ENCODE data around the gene PPP2CA. TPM values are rescaled to one million over a fixed set of nuclear protein-coding genes. Genes with fewer than 3 reads are reported as not detected.
"Not testable (repeated sequence)": the region's sequence is repeated elsewhere in the genome, so short reads cannot be mapped to it uniquely, and the experiment has no call there.

PPP2CA gene
- total RNA-seq, result 10 to 100 TPM; 51.9 to 86.0 (median 69.2) TPM

DNA sequence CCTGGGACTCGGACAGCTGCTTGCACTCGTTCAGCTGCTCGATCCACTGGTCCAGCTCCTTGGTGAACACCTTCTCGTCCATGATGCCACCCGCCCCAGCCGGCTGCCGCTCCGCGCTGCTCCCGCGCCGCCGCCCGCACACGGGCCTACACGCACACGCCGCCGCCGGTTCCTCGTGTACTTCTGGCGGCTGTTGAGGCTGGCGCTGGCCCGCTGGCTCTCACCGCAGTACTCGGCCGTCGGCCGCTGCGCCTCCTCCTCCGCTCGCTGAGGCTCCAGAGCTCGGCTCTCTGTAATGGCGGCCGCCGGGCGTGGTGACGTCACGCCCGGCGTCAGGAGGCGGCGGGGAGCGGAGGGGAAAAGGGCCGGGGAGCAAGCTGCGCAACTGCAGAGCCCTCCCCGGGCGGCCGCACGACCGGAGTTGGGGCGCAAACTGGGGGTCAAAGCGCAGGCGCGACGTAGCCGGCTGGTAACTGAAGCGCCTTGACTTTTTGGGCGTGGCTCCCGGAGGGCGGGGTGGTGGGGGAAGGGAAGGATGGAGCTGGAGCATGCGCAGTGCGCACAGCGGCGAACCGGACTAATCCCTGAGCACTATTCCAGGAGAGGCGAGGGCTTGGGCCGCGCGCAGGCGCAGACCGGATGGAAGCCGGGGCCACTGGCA lies at the start of gene PPP2CA:
PPP2CA (minus strand) TSS at position 294 of the 661 bp plus-strand sequence; CDS start at position 82, 212 bp downstream.
- peak; percentile 72 to 94 (median 92) for ATAC-seq (replicated peaks in 6 of 8)
- H3K4me3 ChIP-seq, result peak within 1 kb of the TSS; percentile 65 to 96 (median 80)
- peaks cover 8 to 18% of the 10 kb centered on the region in 2 donors for H3K4me1 ChIP-seq (replicated peaks in 1 of 2)
- in situ Hi-C loops (cut with MboI; ENCODE audit: low pct_unique_long_range_greater_than_20kb in 2 of 9, low sequenced_read_pairs in 9 of 9, unreplicated experiment in 9 of 9), result no loop called here
- 2 to 8% methylated on average over 5 to 11 of the region's 73 CpGs; no CpG with 5 or more reads in 8 of the 10 experiments for WGBS, 10 experiments
- peak within 1 kb of the TSS; percentile 98 to 99 for H3K27ac ChIP-seq

DNA sequence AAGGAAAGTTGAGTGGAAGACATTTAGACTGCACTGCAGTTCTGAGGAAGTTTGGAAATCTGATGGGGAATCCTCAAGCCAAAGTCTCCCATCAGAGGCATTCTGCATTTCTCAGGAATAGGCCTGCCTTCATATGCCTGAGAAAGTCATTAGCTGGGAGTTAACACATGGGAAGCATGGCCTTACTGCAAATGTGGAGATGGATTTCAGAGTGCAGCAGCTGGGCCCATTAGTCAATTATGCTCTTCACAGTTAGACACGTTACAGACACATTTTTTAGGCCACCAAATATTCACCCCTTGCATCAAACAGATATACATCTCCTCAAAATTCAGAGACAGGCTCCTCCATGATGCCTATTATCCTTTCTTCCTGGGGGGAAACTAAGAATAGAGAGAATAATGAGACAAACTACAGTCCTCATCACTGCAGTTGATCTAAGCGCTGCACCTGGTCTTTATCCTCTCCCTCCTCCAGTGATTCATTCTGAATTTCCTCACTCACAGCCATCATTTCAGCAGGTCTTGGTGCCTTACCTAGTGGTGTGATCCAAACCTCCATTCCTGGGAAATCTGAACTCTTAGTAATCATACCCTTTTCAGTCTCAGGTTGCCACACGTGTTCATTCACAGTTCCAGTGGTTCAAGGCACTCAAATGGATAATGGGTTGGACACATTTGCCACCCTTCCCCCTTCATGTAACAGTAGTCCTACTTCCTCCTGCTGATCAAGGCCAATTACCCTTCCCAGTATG lies 47.9 kb upstream of the PPP2CA start:
- 20 to 100% (median 69%) methylated on average over 1 to 3 of the region's 3 CpGs; no CpG with 5 or more reads in 4 of the 10 experiments for WGBS, 10 experiments
- Histone ChIP-seq H3K4me3 (no peak overlapping the region), H3K4me1 (replicated peaks in 1 of 2) (no peaks in the 10 kb centered on the region), H3K27ac (no peak overlapping the region)
- in situ Hi-C loops (cut with MboI; ENCODE audit: low pct_unique_long_range_greater_than_20kb in 2 of 9, low sequenced_read_pairs in 9 of 9, unreplicated experiment in 9 of 9), result no loop called here
- ATAC-seq (replicated peaks in 6 of 8), result peak in 3 of 8 experiments; percentile 20 to 38 (median 34)

DNA sequence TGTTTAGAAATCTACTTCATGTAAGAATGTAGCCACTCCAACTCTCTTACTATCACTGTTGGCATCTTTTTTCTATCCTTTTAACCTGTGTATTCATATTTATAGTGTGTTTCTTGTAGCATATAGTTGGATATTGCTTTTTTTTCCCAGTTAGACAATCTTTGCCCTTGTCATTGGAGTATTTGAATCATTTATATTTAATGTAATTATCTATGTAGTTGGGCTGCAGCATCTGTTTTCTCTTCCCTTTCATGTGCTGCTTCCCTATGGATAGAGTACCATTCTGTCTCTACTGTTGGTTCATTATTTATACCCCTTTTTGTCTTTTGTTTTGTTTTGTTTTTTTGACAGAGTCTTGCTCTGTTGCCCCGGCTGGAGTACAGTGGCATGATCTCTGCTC lies 45.2 kb upstream of the PPP2CA start:
- no peaks in the 10 kb centered on the region for H3K4me1 ChIP-seq (replicated peaks in 1 of 2)
- H3K27ac ChIP-seq, result no peak overlapping the region
- no peak overlapping the region for H3K4me3 ChIP-seq
- WGBS, 10 experiments, result 17 to 100% (median 56%) methylated on average over 1 of the region's 1 CpG; no CpG with 5 or more reads in 5 of the 10 experiments
- in situ Hi-C loops (cut with MboI; ENCODE audit: low pct_unique_long_range_greater_than_20kb in 2 of 9, low sequenced_read_pairs in 9 of 9, unreplicated experiment in 9 of 9), result no loop called here
- ATAC-seq (replicated peaks in 6 of 8), result no peak

DNA sequence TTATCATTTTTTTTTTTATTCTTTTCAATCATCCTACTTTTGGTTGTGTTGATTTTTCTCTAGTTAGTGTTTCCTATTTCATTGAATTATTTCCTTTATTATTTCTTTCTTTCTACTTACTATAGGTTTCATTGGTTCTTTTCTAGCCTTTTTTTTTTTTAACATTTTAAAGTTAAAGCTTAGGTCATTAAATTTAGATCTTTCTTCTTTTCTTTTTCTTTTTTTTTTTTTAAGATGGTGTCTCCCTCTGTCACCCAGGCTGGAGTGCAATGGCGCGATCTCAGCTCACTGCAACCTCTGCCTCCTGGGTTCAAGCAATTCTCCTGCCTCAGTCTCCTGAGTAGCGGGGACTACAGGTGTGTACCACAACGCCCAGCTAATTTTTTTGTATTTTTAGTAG lies 43.0 kb upstream of the PPP2CA start:
- no peaks in the 10 kb centered on the region for H3K4me1 ChIP-seq (replicated peaks in 1 of 2)
- H3K27ac ChIP-seq, result no peak overlapping the region
- in situ Hi-C loops (cut with MboI; ENCODE audit: low pct_unique_long_range_greater_than_20kb in 2 of 9, low sequenced_read_pairs in 9 of 9, unreplicated experiment in 9 of 9), result no loop called here
- 77 to 100% (median 93%) methylated on average over 1 to 4 of the region's 4 CpGs; no CpG with 5 or more reads in 2 of the 10 experiments for WGBS, 10 experiments
- H3K4me3 ChIP-seq, result no peak overlapping the region
- no peak for ATAC-seq (replicated peaks in 6 of 8)

DNA sequence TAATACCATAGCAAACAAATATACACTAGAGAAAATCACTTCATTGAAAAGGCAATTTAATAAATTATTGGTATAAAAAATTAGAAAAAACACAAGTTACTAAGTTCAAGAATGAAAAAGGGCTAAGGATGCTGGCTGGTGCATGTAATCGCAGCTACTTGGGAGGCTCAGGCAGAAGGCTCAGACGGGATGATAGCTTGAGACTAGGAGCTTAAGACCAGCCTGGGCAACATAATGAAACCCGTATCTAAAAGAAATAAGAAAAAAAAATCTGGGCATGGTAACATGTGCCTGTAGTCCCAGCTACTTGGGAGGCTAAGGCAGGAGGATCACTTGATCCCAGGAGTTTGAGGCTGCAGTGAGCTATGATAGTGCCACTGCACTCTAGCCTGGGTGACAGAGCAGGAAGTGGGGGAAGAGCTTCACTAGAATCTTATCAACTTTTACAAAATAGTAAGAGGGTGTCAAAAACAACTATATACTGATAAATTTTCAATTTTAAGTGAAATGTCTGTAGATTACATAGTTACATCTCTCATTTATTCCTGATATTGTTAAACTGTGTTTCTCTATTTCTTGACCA lies 42.2 kb upstream of the PPP2CA start:
- no peak for ATAC-seq (replicated peaks in 6 of 8)
- in situ Hi-C loops (cut with MboI; ENCODE audit: low pct_unique_long_range_greater_than_20kb in 2 of 9, low sequenced_read_pairs in 9 of 9, unreplicated experiment in 9 of 9), result no loop called here
- no peaks in the 10 kb centered on the region for H3K4me1 ChIP-seq (replicated peaks in 1 of 2)
- 0 to 100% (median 71%) methylated on average over 1 to 3 of the region's 3 CpGs; no CpG with 5 or more reads in 1 of the 10 experiments for WGBS, 10 experiments
- H3K27ac ChIP-seq, result no peak overlapping the region
- H3K4me3 ChIP-seq, result no peak overlapping the region

DNA sequence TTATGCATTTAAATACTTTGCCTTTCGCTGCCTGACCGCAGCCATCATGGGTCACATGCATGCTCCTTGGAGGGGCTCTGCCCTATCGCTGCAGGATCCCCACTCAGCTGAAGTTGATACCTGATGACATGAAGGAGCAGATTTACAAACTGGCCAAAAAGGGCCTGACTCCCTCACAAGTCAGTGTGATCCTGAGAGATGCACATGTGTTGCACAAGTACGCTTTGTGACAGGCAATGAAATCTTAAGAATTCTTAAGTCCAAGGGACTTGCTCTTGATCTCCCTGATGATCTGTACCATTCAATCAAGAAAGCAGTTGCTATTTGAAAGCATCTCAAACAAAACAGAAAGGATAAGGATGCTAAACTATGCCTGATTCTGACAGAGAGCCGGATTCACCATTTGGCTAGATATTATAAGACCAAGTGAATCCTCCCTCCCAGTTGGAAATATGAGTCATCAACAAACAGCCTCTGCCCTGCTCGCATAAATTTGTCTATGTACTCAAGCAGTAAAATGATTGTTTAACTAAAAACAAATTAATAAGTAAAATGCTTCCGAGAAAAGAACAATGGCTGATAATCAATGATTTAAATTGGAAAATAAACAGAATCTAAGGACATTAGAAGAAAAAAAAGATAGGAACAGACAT lies 41.6 kb upstream of the PPP2CA start:
- no peak overlapping the region for H3K27ac ChIP-seq
- H3K4me3 ChIP-seq, result no peak overlapping the region
- 25 to 93% (median 77%) methylated on average over 3 to 7 of the region's 7 CpGs for WGBS, 10 experiments
- ATAC-seq (replicated peaks in 6 of 8), result peak in 3 of 8 experiments; percentile 59 to 94 (median 93)
- no peaks in the 10 kb centered on the region for H3K4me1 ChIP-seq (replicated peaks in 1 of 2)
- in situ Hi-C loops (cut with MboI; ENCODE audit: low pct_unique_long_range_greater_than_20kb in 2 of 9, low sequenced_read_pairs in 9 of 9, unreplicated experiment in 9 of 9), result no loop called here

DNA sequence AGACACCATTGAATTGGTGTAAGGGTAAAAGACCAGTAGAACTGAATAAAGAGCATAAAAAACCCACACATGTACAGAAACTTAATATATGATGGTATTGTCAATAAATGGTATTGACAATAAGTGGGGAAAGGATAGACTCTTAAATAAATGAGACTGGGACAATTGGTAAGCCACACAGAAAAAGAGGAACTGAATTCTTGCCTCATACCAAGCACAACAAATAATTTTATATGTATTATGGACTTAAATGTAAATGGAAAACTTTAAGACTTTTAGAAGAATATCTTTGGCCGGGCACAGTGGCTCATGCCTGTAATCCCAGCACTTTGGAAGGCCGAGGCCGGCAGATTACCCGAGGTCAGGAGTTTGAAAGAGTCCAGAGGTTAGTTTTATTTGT lies 37.9 kb upstream of the PPP2CA start:
- in situ Hi-C loops (cut with MboI; ENCODE audit: low pct_unique_long_range_greater_than_20kb in 2 of 9, low sequenced_read_pairs in 9 of 9, unreplicated experiment in 9 of 9), result no loop called here
- ATAC-seq (replicated peaks in 6 of 8), result no peak
- WGBS, 10 experiments, result 48 to 100% (median 83%) methylated on average over 1 to 4 of the region's 4 CpGs

DNA sequence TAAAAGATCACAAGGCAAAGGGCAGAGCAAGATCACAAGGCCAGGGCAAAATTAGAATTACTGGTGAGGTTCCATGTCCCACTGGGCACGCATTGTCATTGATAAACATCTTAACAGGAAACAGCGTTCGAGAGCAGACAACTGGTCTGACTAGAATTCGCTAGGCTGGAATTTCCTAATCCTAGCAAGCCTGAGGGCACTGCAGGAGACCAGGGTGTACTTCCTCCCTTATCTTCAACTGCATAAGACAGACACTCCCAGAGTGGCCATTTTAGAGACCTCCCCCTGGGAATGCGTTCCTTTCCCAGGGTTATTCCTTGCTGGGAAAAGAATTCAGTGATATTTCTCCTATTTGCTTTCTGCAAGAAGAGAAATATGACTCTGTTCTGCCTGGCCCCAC lies 36.8 kb upstream of the PPP2CA start:
- ATAC-seq (replicated peaks in 6 of 8), result not testable (repeated sequence)

More for the DNA sequence above, 37.9 kb upstream of the PPP2CA start:
- Histone ChIP-seq H3K4me1 (replicated peaks in 1 of 2) (no peaks in the 10 kb centered on the region), H3K4me3 (no peak overlapping the region), H3K27ac (no peak overlapping the region)

DNA sequence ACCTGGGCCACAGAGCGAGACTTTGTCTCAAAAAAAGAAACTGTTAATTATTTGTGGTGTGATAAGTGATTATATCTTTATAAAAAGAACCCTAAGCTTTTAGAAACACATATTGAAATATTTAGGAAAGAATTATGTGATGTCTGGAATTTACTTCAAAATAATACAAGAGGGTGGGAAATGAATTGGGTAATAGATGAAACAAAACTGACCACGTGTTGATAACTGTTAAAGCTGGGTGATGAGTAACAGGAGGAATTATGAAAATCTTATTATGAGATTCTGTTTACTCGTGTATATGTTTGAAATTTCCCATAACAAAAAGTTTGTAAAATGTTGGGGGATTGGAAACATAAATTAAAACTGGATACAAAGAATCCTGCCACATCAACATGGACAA lies 33.0 kb upstream of the PPP2CA start:
- ATAC-seq (replicated peaks in 6 of 8), result no peak
- Histone ChIP-seq H3K4me3 (no peak overlapping the region), H3K4me1 (replicated peaks in 1 of 2) (no peaks in the 10 kb centered on the region), H3K27ac (no peak overlapping the region)
- 6 to 80% (median 49%) methylated on average over 1 to 3 of the region's 3 CpGs for WGBS, 10 experiments
- in situ Hi-C loops (cut with MboI; ENCODE audit: low pct_unique_long_range_greater_than_20kb in 2 of 9, low sequenced_read_pairs in 9 of 9, unreplicated experiment in 9 of 9), result no loop called here

More for the DNA sequence above, 36.8 kb upstream of the PPP2CA start:
- in situ Hi-C loops (cut with MboI; ENCODE audit: low pct_unique_long_range_greater_than_20kb in 2 of 9, low sequenced_read_pairs in 9 of 9, unreplicated experiment in 9 of 9); H3K27ac ChIP-seq; H3K4me1 ChIP-seq (replicated peaks in 1 of 2); H3K4me3 ChIP-seq: not testable (repeated sequence)
- 40 to 80% (median 52%) methylated on average over 1 to 5 of the region's 5 CpGs; no CpG with 5 or more reads in 1 of the 10 experiments for WGBS, 10 experiments

DNA sequence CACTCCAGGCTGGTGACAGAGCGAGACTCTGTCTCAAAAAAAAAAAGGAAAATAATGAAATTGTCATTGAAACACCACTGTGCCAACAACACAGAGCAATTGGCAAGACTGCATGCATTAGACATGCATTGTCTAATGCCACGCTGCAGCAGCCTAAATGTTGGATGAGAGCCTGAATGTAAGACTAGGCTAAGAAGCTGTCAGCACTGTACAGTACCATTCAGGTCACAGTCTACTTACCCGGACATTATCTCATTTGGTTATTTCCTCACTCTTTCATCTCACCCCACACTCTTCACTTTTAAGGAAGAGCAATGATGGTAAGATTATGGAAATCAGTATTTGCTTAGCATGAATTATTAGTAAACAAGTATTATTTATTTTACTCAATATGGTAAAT lies 31.3 kb upstream of the PPP2CA start:
- WGBS, 10 experiments, result 47 to 100% (median 79%) methylated on average over 1 to 3 of the region's 3 CpGs; no CpG with 5 or more reads in 2 of the 10 experiments

DNA sequence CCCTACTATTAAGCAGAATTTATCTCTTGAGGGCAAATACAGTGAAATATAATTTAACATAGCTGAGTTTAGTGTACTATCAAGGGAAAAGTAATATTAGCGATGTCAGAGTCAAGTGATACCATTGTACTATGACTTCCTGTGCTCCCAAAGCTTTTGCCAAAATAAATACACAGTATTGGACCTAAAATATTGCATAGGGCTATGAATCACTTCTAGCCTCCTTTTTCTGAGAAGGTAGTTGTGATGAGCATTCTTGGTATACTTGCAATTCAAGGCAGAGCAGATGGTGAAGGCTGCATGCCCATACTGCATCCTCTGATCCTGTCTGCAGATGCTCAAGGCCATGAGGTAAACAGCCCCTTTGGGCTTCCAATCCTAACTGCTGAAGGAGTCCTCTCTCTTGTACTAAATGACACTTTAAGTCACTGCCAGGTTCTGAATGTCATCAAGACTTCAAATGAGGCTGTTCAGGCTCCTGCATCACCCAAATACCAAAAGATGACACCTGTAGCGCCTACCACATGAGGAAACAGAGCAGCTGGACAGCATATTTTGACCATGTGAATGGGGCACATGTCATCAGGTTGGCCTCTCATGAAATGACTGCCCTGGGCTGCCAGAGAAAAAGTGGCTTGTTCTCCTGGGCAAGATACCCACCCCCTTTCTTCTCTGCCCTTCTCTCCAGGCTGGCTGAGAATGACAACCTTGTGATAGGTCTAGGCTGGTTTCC lies 29.7 kb upstream of the PPP2CA start:
- WGBS, 10 experiments, result 60 to 100% (median 83%) methylated on average over 1 to 2 of the region's 2 CpGs; no CpG with 5 or more reads in 2 of the 10 experiments
- H3K4me3 ChIP-seq, result no peak overlapping the region
- H3K4me1 ChIP-seq (replicated peaks in 1 of 2), result no peaks in the 10 kb centered on the region
- in situ Hi-C loops (cut with MboI; ENCODE audit: low pct_unique_long_range_greater_than_20kb in 2 of 9, low sequenced_read_pairs in 9 of 9, unreplicated experiment in 9 of 9), result no loop called here
- H3K27ac ChIP-seq, result no peak overlapping the region
- ATAC-seq (replicated peaks in 6 of 8), result no peak

More for the DNA sequence above, 31.3 kb upstream of the PPP2CA start:
- Histone ChIP-seq H3K4me1 (replicated peaks in 1 of 2) (no peaks in the 10 kb centered on the region), H3K4me3 (no peak overlapping the region), H3K27ac (no peak overlapping the region)
- no peak for ATAC-seq (replicated peaks in 6 of 8)
- in situ Hi-C loops (cut with MboI; ENCODE audit: low pct_unique_long_range_greater_than_20kb in 2 of 9, low sequenced_read_pairs in 9 of 9, unreplicated experiment in 9 of 9), result no loop called here

DNA sequence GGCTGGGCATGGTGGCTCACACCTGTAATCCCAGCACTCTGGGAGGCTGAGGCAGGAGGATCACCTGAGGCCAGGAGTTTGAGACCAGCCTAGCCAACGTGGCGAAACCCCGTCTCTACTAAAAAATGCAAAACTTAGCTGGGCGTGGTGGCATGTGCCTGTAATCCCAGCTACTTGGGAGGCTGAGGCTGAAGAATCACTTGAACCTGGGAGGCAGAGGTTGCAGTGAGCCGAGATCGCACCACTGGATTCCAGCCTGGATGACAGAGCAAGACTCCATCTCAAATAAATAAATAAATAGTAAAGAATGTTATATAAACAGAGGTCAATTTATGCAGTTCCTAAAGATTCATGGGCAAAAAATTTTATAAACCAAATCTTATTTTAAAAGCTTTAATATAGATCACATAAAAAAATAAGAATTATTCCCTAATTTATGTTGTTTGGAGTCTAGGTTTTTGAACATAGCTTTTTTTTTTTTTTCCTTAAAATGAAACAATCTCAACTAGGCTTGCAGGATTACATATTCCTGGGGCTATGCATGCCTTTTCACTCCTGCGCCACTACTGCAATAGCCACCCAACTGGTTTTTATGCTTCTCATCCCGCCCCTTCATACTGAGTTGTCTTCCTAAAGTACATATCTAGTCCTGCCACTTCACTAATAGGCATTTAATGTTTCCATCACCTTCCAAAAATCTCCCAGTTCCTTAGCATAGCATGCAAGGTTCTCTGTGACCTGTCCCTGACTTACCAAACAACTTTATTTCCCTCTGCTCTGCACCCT lies 27.7 kb upstream of the PPP2CA start:
- in situ Hi-C loops (cut with MboI; ENCODE audit: low pct_unique_long_range_greater_than_20kb in 2 of 9, low sequenced_read_pairs in 9 of 9, unreplicated experiment in 9 of 9); H3K27ac ChIP-seq; H3K4me3 ChIP-seq; H3K4me1 ChIP-seq (replicated peaks in 1 of 2); ATAC-seq (replicated peaks in 6 of 8): not testable (repeated sequence)
- WGBS, 10 experiments, result 66 to 95% (median 88%) methylated on average over 1 to 7 of the region's 8 CpGs

All from motor neuron (in vitro differentiated cells).